T47D (cell line): Measurements from ENCODE around the gene ADAMTSL3.
A peak's percentile ranks its signal among the peaks of the same experiment; 100 is the strongest.
"Not testable (repeated sequence)": the region's sequence is repeated elsewhere in the genome, so short reads cannot be mapped to it uniquely, and the experiment has no call there.

Experiments used
- DNase-seq, 2 experiments: peaks; one replicate each; pipeline versions ENCODE4 v3.0.0 to v3.0.0-alpha.2; 2011 to 2012; ENCODE audit warnings: low read depth in 1 of 2, low spot score in 1 of 2
- JUND ChIP-seq: IDR thresholded peaks from 2 replicates; pipeline ENCODE4 v1.6.1; 2012; ENCODE audit warnings: low read depth
- in situ Hi-C: cut with HindIII; loops from 2 replicates; pipeline ENCODE4 v1.10.0; 2016; ENCODE audit warnings: low sequenced_read_pairs, low pct_unique_long_range_greater_than_20kb

The ADAMTSL3 gene

DNA sequence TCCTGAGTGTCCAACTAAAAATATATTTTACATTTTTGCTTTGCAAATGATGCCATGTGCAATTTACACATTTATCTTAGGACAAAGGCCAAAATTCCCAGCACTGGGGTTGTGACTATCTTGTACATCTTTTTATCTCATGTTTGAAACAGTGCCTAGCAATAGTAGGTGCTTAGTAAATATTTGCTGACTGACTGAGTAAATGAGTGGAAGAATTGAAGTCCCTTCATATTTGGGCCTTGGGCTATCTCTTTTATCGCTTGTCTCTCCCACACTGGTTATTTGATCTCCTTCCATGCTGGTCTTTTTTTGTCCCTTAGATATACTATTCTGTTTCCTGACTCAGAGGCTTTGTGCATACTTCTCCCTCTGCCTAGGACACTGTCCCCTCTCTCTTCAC lies 368.6 kb downstream of the ADAMTSL3 start:
- in situ Hi-C loops, result no loop called here
- DNase-seq, result no peak
- no peak for TF ChIP-seq JUND

- DNase-seq, result peak; percentile 22 to 76
- TF ChIP-seq JUND, result no peak
- in situ Hi-C loops, result no loop called here
Measured at GRCh38 chr15:84023636-84024035, 369.7 kb downstream of the ADAMTSL3 start.

GRCh38 chr15:84033793-84034553 lies 380.1 kb downstream of the ADAMTSL3 start:
- in situ Hi-C loops, result no loop called here
- no peak for DNase-seq
- TF ChIP-seq JUND, result no peak

DNA sequence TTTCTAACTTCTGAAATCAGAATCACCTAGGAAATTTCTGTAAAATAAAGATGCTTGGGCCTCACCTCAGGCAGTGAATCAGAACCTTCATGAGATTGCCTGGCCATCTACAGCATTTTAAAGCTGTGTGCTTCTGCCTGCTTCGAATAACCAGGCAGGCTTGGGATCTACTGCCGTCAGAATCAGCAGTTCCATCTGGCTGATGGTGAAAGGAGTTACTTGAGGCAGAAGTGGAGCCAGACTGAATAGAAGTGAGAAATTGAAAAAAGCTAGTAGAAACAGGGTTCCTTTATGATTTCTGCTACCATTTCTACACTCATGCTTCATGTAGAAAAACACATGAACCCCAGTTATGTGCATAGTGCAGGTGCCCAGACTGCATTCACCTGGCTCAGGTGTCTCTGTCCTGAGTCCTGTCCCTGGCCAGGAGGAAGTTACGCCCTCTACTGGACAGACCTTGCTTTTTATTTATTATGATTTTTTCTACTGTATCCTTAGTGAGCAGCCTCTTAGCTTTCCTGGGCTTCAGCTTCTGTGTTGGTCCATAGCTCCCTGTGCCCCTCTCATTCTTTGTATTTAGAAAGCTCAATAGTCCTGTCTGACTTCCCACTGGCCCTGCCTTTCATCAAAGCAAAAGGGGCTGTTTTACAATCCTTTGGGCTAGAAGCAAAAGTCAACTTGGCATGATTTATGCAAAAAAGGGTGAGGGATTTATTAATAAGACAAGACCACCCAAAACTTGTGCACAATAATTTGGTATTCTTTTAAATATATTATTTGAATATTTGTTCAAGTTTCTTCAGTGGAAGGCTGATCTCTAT lies 380.9 kb downstream of the ADAMTSL3 start:
- peak in 1 of 2 experiments; percentile 66 for DNase-seq
- in situ Hi-C loops, result no loop called here
- TF ChIP-seq JUND, result no peak

GRCh38 chr15:84035399-84035766 lies 381.5 kb downstream of the ADAMTSL3 start:
- TF ChIP-seq JUND, result no peak
- in situ Hi-C loops, result no loop called here
- DNase-seq, result peak in 1 of 2 experiments; percentile 37

GRCh38 chr15:84037301-84037700 lies 383.4 kb downstream of the ADAMTSL3 start:
- in situ Hi-C loops, result no loop called here
- no peak for DNase-seq
- no peak for TF ChIP-seq JUND

DNA sequence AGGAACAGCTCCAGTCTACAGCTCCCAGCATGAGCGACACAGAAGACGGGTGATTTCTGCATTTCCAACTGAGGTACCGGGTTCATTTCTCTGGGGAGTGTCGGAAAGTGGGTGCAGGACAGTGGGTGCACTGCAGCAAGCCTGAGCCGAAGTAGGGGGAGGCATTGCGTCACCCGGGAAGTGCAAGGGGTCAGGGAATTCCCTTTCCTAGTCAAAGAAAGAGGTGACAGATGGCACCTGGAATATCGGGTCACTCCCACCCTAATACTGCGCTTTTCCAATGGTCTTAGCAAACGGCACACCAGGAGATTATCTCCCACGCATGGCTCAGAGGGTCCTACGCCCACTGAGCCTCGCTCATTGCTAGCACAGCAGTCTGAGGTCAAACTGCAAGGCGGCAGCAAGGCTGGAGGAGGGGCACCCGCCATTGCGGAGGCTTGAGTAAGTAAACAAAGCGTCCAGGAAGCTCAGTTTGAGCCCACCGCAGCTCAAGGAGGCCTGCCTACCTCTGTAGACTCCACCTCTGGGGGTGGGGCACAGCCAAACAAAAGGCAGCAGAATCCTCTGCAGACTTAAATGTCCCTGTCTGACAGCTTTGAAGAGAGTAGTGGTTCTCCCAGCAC lies 388.6 kb downstream of the ADAMTSL3 start:
- DNase-seq, in situ Hi-C loops: not testable (repeated sequence)

GRCh38 chr15:84046064-84046637 lies 392.2 kb downstream of the ADAMTSL3 start:
- no peak for TF ChIP-seq JUND
- no peak for DNase-seq
- in situ Hi-C loops, result no loop called here

- DNase-seq, in situ Hi-C loops: not testable (repeated sequence)
Measured at GRCh38 chr15:84049480-84049879, 395.6 kb downstream of the ADAMTSL3 start.

DNA sequence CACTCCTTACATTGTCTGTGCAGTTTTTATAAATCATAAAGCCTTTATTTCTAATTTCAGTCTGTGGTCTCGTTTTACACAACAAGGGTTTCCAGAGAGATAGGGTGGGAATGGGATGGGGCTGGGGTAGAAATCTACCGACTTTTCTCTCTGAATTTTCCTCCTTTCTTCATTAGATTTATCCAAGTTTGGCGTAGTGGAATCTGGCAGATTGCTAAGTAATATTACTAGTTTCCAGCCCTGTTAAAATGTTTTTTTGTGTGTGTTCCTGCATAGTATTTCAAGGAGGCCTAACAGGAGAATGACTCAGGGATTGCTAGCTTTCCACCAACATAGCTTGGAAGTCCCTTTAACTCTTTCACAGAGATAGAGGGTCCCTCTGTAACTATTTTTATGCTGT lies 396.2 kb downstream of the ADAMTSL3 start:
- DNase-seq, result no peak
- TF ChIP-seq JUND, result no peak
- in situ Hi-C loops, result no loop called here

DNA sequence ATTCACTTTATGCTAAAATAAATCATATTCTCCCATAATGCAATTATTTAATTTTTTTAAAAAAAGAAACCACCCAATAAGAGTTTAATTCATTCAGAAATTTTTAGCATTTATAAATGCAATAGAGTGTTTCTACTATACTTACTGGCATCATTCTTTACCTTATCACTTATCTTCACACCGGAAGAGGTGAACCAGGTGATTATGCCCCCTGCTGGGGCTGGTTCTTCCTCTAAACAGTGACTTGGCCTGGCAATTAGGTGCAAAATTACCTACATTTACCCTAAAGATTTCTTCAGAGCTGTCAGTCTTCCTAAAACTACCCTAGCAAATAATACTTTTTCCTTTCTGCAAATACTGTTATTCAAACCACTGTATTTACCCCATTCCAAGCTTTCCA lies 397.2 kb downstream of the ADAMTSL3 start:
- in situ Hi-C loops, DNase-seq: not testable (repeated sequence)

- DNase-seq, in situ Hi-C loops: not testable (repeated sequence)
Measured at GRCh38 chr15:84054544-84054943, 400.6 kb downstream of the ADAMTSL3 start.
